ENCODE results near the gene ARHGAP29.

The ARHGAP29 gene

GRCh38 chr1:94237291-94238226 is at the start of gene ARHGAP29:
ARHGAP29 (minus strand) TSS chr1:94237584; CDS start chr1:94231611, 5,973 bp downstream.
- DNase-seq, result peak in 1 of 2 experiments; percentile 68

GRCh38 chr1:94286864-94287437 is 49.6 kb upstream of the ARHGAP29 start:
- DNase-seq, result no peak

GRCh38 chr1:94285031-94285654 is 47.8 kb upstream of the ARHGAP29 start:
- no peak for DNase-seq

- no peak for DNase-seq
These were observed 47.1 kb upstream of the ARHGAP29 start for GRCh38 chr1:94284476-94284875.

- no peak for DNase-seq
These were observed 46.1 kb upstream of the ARHGAP29 start for GRCh38 chr1:94283462-94283861.

- no peak for DNase-seq
These were observed 44.8 kb upstream of the ARHGAP29 start for GRCh38 chr1:94282143-94282711.

- no peak for DNase-seq
These were observed 44.2 kb upstream of the ARHGAP29 start for GRCh38 chr1:94281361-94282142.

- no peak for DNase-seq
These were observed 43.2 kb upstream of the ARHGAP29 start for GRCh38 chr1:94280541-94280940.

GRCh38 chr1:94279462-94279861 is 42.1 kb upstream of the ARHGAP29 start:
- no peak for DNase-seq

- no peak for DNase-seq
These were observed 41.7 kb upstream of the ARHGAP29 start for GRCh38 chr1:94279038-94279437.

- DNase-seq, result no peak
These were observed 39.6 kb upstream of the ARHGAP29 start for GRCh38 chr1:94276988-94277434.

GRCh38 chr1:94275083-94275482 is 37.7 kb upstream of the ARHGAP29 start:
- DNase-seq, result no peak

- DNase-seq, result no peak
These were observed 37.2 kb upstream of the ARHGAP29 start for GRCh38 chr1:94274561-94274960.

- no peak for DNase-seq
These were observed 35.7 kb upstream of the ARHGAP29 start for GRCh38 chr1:94273111-94273510.

GRCh38 chr1:94272388-94272787 is 35.0 kb upstream of the ARHGAP29 start:
- DNase-seq, result no peak

GRCh38 chr1:94271373-94271772 is 34.0 kb upstream of the ARHGAP29 start:
- no peak for DNase-seq

GRCh38 chr1:94270801-94271203 is 33.4 kb upstream of the ARHGAP29 start:
- no peak for DNase-seq

GRCh38 chr1:94269921-94270320 is 32.5 kb upstream of the ARHGAP29 start:
- DNase-seq, result no peak

- peak in 1 of 2 experiments; percentile 17 for DNase-seq
These were observed 28.5 kb upstream of the ARHGAP29 start for GRCh38 chr1:94265906-94266305.

- DNase-seq, result peak; percentile 8 to 71
These were observed 27.6 kb upstream of the ARHGAP29 start for GRCh38 chr1:94265011-94265422.

GRCh38 chr1:94260635-94261387 is 23.4 kb upstream of the ARHGAP29 start:
- DNase-seq, result no peak

All from NCI-H446 (cell line).